ENCODE data around the gene MRPS30.
"Not testable (repeated sequence)": the region's sequence is repeated elsewhere in the genome, so short reads cannot be mapped to it uniquely, and the experiment has no call there.

MRPS30 gene

DNA sequence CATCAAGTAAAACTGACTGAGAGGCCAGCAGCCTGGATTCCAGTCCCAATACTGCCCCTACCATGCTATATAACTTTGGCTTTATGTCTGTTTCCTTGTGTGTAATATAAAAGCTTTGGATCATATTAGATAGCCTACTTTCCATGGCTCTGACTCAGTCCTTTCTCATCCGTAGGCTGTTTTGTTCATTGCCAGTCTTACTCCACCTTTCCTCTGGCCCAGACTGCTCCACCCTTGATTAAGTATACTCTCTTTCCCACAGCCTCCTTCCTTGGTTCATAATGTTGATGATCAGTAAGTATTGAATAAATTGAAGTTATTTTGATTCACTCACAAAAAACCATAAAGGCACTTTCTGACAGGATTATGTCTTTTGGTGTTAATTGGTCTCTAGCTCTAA lies 1.5 kb upstream of the MRPS30 start:
- DNase-seq (ENCODE audit: low spot score) (no peak), ATAC-seq (ENCODE audit: low read depth) (peak; percentile 48)
- Histone ChIP-seq H3K27ac (ENCODE audit: poor library complexity, severe bottlenecking) (no peak overlapping the region), H3K4me3 (ENCODE audit: severe bottlenecking) (no peak overlapping the region), H3K9me3 (ENCODE audit: severe bottlenecking) (no peaks in the 10 kb centered on the region), H3K36me3 (ENCODE audit: low read depth) (peaks cover 27% of the 10 kb centered on the region), H3K4me1 (ENCODE audit: insufficient read depth, poor library complexity, severe bottlenecking) (peaks cover 32% of the 10 kb centered on the region), H3K27me3 (ENCODE audit: insufficient read depth, poor library complexity, severe bottlenecking) (no peaks in the 10 kb centered on the region)
- TF ChIP-seq, protein P1, sequence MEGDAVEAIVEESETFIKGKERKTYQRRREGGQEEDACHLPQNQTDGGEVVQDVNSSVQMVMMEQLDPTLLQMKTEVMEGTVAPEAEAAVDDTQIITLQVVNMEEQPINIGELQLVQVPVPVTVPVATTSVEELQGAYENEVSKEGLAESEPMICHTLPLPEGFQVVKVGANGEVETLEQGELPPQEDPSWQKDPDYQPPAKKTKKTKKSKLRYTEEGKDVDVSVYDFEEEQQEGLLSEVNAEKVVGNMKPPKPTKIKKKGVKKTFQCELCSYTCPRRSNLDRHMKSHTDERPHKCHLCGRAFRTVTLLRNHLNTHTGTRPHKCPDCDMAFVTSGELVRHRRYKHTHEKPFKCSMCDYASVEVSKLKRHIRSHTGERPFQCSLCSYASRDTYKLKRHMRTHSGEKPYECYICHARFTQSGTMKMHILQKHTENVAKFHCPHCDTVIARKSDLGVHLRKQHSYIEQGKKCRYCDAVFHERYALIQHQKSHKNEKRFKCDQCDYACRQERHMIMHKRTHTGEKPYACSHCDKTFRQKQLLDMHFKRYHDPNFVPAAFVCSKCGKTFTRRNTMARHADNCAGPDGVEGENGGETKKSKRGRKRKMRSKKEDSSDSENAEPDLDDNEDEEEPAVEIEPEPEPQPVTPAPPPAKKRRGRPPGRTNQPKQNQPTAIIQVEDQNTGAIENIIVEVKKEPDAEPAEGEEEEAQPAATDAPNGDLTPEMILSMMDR (IDR thresholded peaks at IDR 0.05; ENCODE audit: poor library complexity, severe bottlenecking), result no peak

- Histone ChIP-seq H3K4me3 (ENCODE audit: severe bottlenecking) (peak overlapping the region; percentile 85), H3K27ac (ENCODE audit: poor library complexity, severe bottlenecking) (peak overlapping the region; percentile 47), H3K27me3 (ENCODE audit: insufficient read depth, poor library complexity, severe bottlenecking) (no peaks in the 10 kb centered on the region), H3K9me3 (ENCODE audit: severe bottlenecking) (no peaks in the 10 kb centered on the region), H3K4me1 (ENCODE audit: insufficient read depth, poor library complexity, severe bottlenecking) (peaks cover 32% of the 10 kb centered on the region), H3K36me3 (ENCODE audit: low read depth) (peaks cover 49% of the 10 kb centered on the region)
- peak; percentile 44 for ATAC-seq (ENCODE audit: low read depth)
- TF ChIP-seq, protein P1 (IDR thresholded peaks at IDR 0.05; ENCODE audit: poor library complexity, severe bottlenecking), result no peak
- peak; percentile 51 for DNase-seq (ENCODE audit: low spot score)
Observed at GRCh38 chr5:44809215-44809955, 638 bp downstream of the MRPS30 start.

DNA sequence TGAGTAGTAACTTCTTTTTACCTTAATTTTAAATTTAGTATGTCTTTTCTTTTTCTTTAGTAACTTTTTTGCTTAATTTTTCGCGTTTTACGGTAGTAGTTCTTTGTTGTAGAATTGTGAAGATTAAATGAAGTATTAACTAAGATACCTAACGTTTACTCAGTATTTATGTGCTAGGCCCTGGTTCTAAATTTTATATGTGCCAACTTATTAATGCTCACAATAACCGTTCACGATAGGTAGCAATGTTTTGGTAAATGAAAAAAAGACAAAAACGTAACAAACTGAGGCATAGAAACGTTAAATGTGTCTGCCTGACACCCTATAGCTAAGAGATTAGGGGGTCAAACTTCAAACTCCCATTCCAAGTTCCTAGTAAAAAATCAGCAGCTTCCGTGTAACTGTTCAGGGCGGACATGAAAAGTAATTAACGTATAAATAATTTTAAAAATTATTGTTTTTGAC lies 1.2 kb downstream of the MRPS30 start:
- H3K9me3 ChIP-seq (ENCODE audit: severe bottlenecking), result no peaks in the 10 kb centered on the region
- DNase-seq (ENCODE audit: low spot score) (no peak), ATAC-seq (ENCODE audit: low read depth) (no peak)
- peaks cover 32% of the 10 kb centered on the region for H3K4me1 ChIP-seq (ENCODE audit: insufficient read depth, poor library complexity, severe bottlenecking)
- peak overlapping the region; percentile 47 for H3K27ac ChIP-seq (ENCODE audit: poor library complexity, severe bottlenecking)
- H3K4me3 ChIP-seq (ENCODE audit: severe bottlenecking), result peak overlapping the region; percentile 85
- TF ChIP-seq, protein P1 (IDR thresholded peaks at IDR 0.05; ENCODE audit: poor library complexity, severe bottlenecking), result no peak
- H3K36me3 ChIP-seq (ENCODE audit: low read depth), result peaks cover 55% of the 10 kb centered on the region
- H3K27me3 ChIP-seq (ENCODE audit: insufficient read depth, poor library complexity, severe bottlenecking), result no peaks in the 10 kb centered on the region

DNA sequence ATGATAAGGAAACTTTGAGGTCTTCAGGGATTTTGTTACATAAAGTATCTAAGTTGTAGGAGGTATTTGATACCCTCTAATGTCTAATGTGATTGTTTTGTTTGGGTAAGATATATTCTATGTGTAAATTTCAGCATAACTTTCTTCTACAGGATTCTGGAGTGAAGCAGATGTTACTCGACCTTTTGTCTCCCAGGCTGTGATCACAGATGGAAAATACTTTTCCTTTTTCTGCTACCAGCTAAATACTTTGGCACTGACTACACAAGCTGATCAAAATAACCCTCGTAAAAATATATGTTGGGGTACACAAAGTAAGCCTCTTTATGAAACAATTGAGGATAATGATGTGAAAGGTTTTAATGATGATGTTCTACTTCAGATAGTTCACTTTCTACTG lies 6.0 kb downstream of the MRPS30 start:
- ATAC-seq (ENCODE audit: low read depth) (no peak), DNase-seq (ENCODE audit: low spot score) (no peak)
- TF ChIP-seq, protein P1 (IDR thresholded peaks at IDR 0.05; ENCODE audit: poor library complexity, severe bottlenecking), result no peak
- H3K27ac ChIP-seq (ENCODE audit: poor library complexity, severe bottlenecking), result no peak overlapping the region
- H3K27me3 ChIP-seq (ENCODE audit: insufficient read depth, poor library complexity, severe bottlenecking), result no peaks in the 10 kb centered on the region
- no peaks in the 10 kb centered on the region for H3K9me3 ChIP-seq (ENCODE audit: severe bottlenecking)
- H3K4me3 ChIP-seq (ENCODE audit: severe bottlenecking), result no peak overlapping the region
- H3K36me3 ChIP-seq (ENCODE audit: low read depth), result peaks cover 100% of the 10 kb centered on the region
- peaks cover 18% of the 10 kb centered on the region for H3K4me1 ChIP-seq (ENCODE audit: insufficient read depth, poor library complexity, severe bottlenecking)

DNA sequence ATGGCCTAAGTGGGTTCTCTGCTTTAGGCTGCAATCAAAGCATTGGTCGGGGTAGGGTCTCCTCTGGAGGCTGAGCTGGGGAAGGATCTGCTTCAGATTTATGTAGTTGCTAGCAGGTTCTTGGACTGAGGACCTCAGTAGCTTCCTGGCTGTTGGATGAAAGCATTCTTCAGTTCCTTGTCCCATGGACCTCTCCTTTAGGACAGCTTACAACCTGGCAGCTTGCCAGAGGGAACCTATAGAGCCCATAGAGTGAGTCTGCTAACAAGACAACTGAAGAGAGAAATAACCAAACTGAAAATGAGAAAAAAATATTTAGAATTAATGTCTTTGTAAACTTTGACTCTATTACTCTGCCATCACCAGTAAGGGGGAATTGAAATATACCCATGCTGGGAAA lies 12.4 kb downstream of the MRPS30 start:
- Histone ChIP-seq H3K36me3 (ENCODE audit: low read depth) (peaks cover 72% of the 10 kb centered on the region), H3K27ac (ENCODE audit: poor library complexity, severe bottlenecking) (no peak overlapping the region), H3K4me1 (ENCODE audit: insufficient read depth, poor library complexity, severe bottlenecking) (no peaks in the 10 kb centered on the region), H3K9me3 (ENCODE audit: severe bottlenecking) (no peaks in the 10 kb centered on the region), H3K4me3 (ENCODE audit: severe bottlenecking) (no peak overlapping the region), H3K27me3 (ENCODE audit: insufficient read depth, poor library complexity, severe bottlenecking) (no peaks in the 10 kb centered on the region)
- TF ChIP-seq, protein P1 (IDR thresholded peaks at IDR 0.05; ENCODE audit: poor library complexity, severe bottlenecking), result no peak
- no peak for ATAC-seq (ENCODE audit: low read depth)
- no peak for DNase-seq (ENCODE audit: low spot score)

- H3K36me3 ChIP-seq (ENCODE audit: low read depth), result peaks cover 37% of the 10 kb centered on the region
- H3K4me1 ChIP-seq (ENCODE audit: insufficient read depth, poor library complexity, severe bottlenecking); ATAC-seq (ENCODE audit: low read depth); H3K27me3 ChIP-seq (ENCODE audit: insufficient read depth, poor library complexity, severe bottlenecking); DNase-seq (ENCODE audit: low spot score); H3K27ac ChIP-seq (ENCODE audit: poor library complexity, severe bottlenecking); H3K4me3 ChIP-seq (ENCODE audit: severe bottlenecking); H3K9me3 ChIP-seq (ENCODE audit: severe bottlenecking): not testable (repeated sequence)
Observed at GRCh38 chr5:44824662-44825061, 15.9 kb downstream of the MRPS30 start.
